Activated CD4-positive, alpha-beta T cell treated with anti-CD3 and anti-CD28 coated beads, Interleukin-2, Interleukin-6, amounts not matched to agents 100 ng/mL and 50 ng/mL, durations not matched to agents 16 hours and 8 hours (primary cell): ENCODE data around the gene H1-8.
"Not testable (repeated sequence)": the region's sequence is repeated elsewhere in the genome, so short reads cannot be mapped to it uniquely, and the experiment has no call there.

Source experiments
- DNase-seq: peaks from one replicate; pipeline ENCODE4 v3.0.0-alpha.2; 2020

Gene H1-8

GRCh38 chr3:129534428-129535027, 8.4 kb upstream of the H1-8 start:
- no peak for DNase-seq

DNA sequence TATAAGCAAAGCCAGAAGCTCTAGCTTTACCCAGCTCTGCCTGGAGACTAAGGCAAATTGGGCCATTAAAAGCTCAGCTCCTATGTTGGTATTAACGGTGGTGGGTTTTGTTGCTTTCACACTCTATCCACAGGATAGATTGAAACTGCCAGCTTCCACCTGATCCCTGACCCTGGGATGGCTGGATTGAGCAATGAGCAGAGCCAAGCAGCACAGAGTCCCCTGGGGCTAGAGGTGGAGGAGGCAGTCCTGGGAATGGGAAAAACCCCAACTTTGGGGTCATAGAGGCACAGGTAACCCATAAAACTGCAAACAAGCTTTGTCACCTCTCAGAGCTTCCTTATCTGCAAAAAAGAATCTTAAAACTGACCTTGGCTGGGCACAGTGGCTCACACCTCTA, 7.9 kb upstream of the H1-8 start:
- DNase-seq, result no peak

DNA sequence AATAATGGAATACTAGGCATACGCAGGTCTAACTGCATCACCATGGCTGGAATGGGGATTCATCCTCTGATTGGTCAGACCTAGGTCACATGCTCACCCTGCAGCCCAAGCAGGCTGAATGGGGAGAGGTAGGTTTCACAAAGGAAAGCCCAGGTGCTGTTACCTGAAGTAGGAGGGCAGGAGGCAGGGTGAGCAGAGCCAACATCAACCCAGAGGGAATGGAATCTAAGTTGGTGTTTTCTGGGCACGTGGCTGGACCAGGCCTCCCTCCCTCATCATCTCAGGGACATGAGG, 6.7 kb upstream of the H1-8 start:
- no peak for DNase-seq

- DNase-seq, result no peak
Observed at GRCh38 chr3:129536804-129537203, 6.2 kb upstream of the H1-8 start.

- no peak for DNase-seq
Observed at GRCh38 chr3:129539206-129539605, 3.8 kb upstream of the H1-8 start.

- DNase-seq, result no peak
Observed at GRCh38 chr3:129540776-129541516, 2.0 kb upstream of the H1-8 start.

- no peak for DNase-seq
Observed at GRCh38 chr3:129542747-129543146, 228 bp upstream of the H1-8 start.

- no peak for DNase-seq
Observed at GRCh38 chr3:129543999-129544398, 1.0 kb downstream of the H1-8 start.

DNA sequence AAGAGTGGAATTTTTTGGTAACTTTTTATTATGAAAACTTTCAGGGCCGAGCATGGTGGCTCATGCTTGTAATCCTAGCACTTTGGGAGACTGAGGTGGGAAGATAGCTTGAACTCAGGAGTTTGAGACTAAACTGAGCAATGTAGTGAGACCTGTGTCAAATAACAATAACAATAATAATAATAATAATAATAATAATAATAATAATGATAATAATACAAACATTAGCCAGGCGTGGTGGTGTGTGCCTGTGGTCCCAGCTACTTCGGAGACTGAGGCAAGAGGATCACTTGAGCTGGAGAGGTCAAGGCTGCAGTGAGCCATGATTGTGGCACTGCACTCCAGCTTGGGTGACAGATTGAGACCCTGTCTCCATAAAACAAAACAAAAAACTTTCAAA, 3.0 kb downstream of the H1-8 start:
- DNase-seq, result not testable (repeated sequence)

GRCh38 chr3:129547241-129547640, 4.3 kb downstream of the H1-8 start:
- no peak for DNase-seq

- no peak for DNase-seq
Observed at GRCh38 chr3:129548104-129548965, 5.4 kb downstream of the H1-8 start.

DNA sequence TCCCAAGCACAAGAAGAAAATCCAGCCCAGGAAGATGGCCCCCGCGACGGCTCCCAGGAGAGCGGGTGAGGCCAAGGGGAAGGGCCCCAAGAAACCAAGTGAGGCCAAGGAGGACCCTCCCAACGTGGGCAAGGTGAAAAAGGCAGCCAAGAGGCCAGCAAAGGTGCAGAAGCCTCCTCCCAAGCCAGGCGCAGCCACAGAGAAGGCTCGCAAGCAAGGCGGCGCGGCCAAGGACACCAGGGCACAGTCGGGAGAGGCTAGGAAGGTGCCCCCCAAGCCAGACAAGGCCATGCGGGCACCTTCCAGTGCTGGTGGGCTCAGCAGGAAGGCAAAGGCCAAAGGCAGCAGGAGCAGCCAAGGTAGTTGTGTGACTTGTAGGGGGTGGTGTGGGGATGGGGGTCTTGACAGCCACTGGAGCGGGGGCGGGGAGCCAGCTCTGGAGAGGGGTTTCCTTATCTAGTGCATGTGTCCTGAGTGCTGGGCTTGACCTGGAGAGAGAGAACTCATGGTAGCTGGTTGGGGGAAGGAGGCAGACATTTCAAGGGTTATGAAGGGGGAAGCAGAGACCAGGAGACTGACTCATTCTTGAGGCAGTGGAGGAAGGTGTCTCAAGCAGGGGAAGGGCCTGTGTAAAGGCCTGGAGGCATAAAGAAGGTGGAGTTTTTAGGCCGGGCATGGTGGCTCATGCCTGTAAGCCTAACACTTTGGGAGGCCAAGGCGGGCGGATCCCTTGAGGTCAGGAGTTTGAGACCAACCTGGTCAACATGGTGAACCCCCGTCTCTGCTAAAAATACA, 6.2 kb downstream of the H1-8 start:
- DNase-seq, result no peak

DNA sequence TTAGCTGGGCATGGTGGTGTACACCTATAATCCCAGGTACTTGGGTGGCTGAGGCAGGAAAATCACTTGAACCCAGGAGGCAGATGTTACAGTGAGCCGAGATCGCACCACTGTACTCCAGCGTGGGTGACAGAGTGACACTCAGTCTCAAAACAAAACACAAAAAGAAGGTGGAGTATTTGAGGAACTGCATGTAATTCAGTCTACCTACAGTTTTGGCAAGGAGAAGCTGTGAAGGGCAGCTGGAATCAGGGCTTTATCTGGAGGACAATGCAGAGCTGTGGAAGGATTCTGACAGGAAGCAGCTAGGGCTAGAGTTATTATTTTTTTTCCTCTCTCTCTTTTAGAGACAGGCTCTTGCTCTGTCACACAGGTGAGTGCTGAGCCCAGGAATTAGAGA, 6.8 kb downstream of the H1-8 start:
- no peak for DNase-seq

- no peak for DNase-seq
Observed at GRCh38 chr3:129552287-129553050, 9.5 kb downstream of the H1-8 start.

DNA sequence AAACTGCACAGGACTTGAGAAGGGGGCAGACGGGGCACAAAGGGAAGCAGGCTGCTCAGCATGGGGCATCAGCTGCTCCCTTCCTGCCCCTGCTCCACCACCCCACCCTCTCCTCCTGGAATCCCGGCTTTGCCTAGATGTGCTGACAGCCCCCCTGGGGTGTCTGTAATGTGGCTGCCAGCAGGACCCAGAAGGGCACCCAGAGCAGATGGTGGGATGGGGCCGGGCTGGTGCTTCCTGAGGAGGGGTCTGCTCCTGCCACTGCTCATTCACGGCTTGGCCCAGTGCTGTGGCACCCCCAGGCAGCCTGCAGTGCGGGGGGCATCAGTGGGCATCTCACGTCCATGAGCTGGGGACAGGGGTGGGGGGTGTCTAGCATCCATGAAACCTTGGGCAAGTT, 10.2 kb downstream of the H1-8 start:
- no peak for DNase-seq

- no peak for DNase-seq
Observed at GRCh38 chr3:129553719-129554118, 10.7 kb downstream of the H1-8 start.

- no peak for DNase-seq
Observed at GRCh38 chr3:129554356-129555152, 11.6 kb downstream of the H1-8 start.

DNA sequence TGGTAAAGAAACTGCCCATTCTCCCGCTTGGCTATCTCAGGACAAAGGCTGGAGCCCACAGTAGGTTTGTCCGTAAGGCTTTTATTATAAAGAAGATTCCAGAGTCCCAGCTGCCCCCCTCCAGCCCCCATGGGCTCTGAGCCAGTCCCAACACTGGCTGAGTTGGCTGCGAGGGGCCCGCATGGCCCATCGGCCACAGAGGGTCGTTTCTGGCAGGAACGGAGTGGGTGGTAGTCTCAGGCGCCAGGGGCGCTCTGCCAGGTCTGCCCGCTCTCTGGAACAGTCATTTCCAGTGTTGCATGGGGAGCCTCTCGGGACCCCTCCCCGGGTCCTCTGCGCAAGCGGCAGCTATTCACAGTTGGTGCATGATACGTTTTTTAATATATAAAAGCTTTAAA, 12.2 kb downstream of the H1-8 start:
- DNase-seq, result no peak

GRCh38 chr3:129555616-129556357, 12.8 kb downstream of the H1-8 start:
- no peak for DNase-seq

DNA sequence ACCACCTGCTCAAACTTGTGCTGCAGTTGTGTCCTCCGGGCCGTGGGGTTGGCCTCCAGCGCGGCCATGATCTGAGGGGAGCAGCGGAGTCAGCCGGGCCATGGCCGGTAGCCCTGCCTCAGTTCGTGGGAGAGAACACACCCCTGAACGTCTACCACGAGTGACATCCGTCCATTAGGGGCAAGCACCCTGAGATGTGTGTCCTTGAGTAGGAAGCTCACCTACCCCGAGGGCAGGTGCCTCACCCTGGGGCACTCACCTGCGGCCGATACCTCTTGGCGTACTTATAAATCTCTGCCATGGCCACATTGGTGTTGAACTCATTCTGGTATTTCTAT, 13.4 kb downstream of the H1-8 start:
- no peak for DNase-seq
